ENCODE data around the gene PGBD2.
"Not testable (repeated sequence)": the region's sequence is repeated elsewhere in the genome, so short reads cannot be mapped to it uniquely, and the experiment has no call there.

The PGBD2 gene

GRCh38 chr1:248944134-248944999 lies 38.3 kb downstream of the PGBD2 start:
- in situ Hi-C loops (cut with MboI; ENCODE audit: low sequenced_read_pairs, unreplicated experiment); DNase-seq (ENCODE audit: low spot score): not testable (repeated sequence)

DNA sequence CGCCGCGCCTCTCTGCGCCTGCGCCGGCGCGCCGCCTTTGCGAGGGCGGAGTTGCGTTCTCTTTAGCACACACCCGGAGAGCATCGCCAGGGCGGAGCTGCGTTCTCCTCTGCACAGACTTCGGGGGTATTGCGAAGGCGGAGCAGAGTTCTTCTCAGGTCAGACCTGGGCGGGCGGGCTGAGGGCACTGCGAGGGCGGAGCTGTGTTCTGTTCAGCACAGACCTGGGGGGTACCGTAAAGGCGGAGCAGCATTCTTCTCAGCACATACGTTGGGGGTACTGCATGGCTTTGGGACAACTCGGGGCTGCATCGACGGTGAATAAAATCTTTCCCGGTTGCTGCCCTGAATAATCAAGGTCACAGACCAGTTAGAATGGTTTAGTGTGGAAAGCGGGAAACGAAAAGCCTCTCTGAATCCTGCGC lies 39.0 kb downstream of the PGBD2 start:
- DNase-seq (ENCODE audit: low spot score); in situ Hi-C loops (cut with MboI; ENCODE audit: low sequenced_read_pairs, unreplicated experiment): not testable (repeated sequence)

GRCh38 chr1:248945453-248945852 lies 39.4 kb downstream of the PGBD2 start:
- in situ Hi-C loops (cut with MboI; ENCODE audit: low sequenced_read_pairs, unreplicated experiment); DNase-seq (ENCODE audit: low spot score): not testable (repeated sequence)

- in situ Hi-C loops (cut with MboI; ENCODE audit: low sequenced_read_pairs, unreplicated experiment); DNase-seq (ENCODE audit: low spot score): not testable (repeated sequence)
Measured at GRCh38 chr1:248945856-248946416, 39.9 kb downstream of the PGBD2 start.
